Measurements from ENCODE around the gene RAP1GAP2.

- TF ChIP-seq, protein P1, sequence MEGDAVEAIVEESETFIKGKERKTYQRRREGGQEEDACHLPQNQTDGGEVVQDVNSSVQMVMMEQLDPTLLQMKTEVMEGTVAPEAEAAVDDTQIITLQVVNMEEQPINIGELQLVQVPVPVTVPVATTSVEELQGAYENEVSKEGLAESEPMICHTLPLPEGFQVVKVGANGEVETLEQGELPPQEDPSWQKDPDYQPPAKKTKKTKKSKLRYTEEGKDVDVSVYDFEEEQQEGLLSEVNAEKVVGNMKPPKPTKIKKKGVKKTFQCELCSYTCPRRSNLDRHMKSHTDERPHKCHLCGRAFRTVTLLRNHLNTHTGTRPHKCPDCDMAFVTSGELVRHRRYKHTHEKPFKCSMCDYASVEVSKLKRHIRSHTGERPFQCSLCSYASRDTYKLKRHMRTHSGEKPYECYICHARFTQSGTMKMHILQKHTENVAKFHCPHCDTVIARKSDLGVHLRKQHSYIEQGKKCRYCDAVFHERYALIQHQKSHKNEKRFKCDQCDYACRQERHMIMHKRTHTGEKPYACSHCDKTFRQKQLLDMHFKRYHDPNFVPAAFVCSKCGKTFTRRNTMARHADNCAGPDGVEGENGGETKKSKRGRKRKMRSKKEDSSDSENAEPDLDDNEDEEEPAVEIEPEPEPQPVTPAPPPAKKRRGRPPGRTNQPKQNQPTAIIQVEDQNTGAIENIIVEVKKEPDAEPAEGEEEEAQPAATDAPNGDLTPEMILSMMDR (IDR thresholded peaks at IDR 0.05): no peak
- no peak for TF ChIP-seq POLR2A (IDR thresholded peaks at IDR 0.05)
Measured at GRCh38 chr17:2936351-2936750, 140.1 kb downstream of the RAP1GAP2 start.

Measured in sigmoid colon (tissue), 3 donors.